Measurements from ENCODE around the gene OSTF1. TPM values are rescaled to one million over a fixed set of nuclear protein-coding genes. Genes with fewer than 3 reads are reported as not detected.

Gene OSTF1
- total RNA-seq, 1 experiment from 2014 or later, result 26.5 TPM

DNA sequence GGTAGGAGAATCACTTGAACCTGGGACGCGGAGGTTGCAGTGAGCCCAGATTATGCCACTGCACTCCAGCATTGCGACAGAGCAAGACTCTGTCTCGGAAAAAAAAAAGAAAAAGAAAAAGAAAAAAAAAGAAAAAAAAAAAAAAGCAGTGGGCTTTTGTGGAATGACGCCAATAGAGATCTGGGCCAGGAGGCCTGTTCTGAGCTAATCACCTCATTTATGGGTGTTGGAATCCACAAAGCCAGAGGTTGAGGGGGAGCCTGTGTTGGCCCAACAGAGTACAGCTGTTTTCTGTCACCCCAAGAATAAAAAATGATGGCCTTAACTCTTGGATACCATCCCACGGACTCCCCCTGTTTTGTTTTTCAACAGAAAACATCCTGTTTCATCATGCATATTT is 18.5 kb downstream of the OSTF1 start:
- Histone ChIP-seq H3K9ac (ENCODE audit: low read length) (no peak overlapping the region), H3K79me2 (ENCODE audit: low read length) (no peaks in the 10 kb centered on the region), H3K4me2 (ENCODE audit: low read length) (no peak overlapping the region), H3K9me2 (replicated peaks; ENCODE audit: low read length) (no peaks in the 10 kb centered on the region), H3K27me3 (ENCODE audit: low read length) (no peaks in the 10 kb centered on the region), H3K36me3 (ENCODE audit: low read depth, low read length) (no peaks in the 10 kb centered on the region), H3K9me3 (ENCODE audit: low read length) (no peaks in the 10 kb centered on the region), H3F3A (ENCODE audit: low read length, unreplicated experiment) (no peaks in the 10 kb centered on the region), H3K27ac (ENCODE audit: low read length) (no peak overlapping the region), H4K20me1 (ENCODE audit: low read length) (no peaks in the 10 kb centered on the region), H3K4me1 (ENCODE audit: insufficient read depth, low read length) (peaks cover 15% of the 10 kb centered on the region), H3K4me3 (ENCODE audit: low read length) (no peak overlapping the region), H2AFZ (ENCODE audit: low read length) (no peak overlapping the region)
- no peak for ATAC-seq
- CTCF ChIA-PET, result no interaction called here
- DNase-seq, result no peak
- intact Hi-C loops (cut with micrococcal nuclease), result no loop called here
- POLR2A ChIA-PET (ENCODE audit: unreplicated experiment), result no interaction called here
- TF ChIP-seq, protein P1, sequence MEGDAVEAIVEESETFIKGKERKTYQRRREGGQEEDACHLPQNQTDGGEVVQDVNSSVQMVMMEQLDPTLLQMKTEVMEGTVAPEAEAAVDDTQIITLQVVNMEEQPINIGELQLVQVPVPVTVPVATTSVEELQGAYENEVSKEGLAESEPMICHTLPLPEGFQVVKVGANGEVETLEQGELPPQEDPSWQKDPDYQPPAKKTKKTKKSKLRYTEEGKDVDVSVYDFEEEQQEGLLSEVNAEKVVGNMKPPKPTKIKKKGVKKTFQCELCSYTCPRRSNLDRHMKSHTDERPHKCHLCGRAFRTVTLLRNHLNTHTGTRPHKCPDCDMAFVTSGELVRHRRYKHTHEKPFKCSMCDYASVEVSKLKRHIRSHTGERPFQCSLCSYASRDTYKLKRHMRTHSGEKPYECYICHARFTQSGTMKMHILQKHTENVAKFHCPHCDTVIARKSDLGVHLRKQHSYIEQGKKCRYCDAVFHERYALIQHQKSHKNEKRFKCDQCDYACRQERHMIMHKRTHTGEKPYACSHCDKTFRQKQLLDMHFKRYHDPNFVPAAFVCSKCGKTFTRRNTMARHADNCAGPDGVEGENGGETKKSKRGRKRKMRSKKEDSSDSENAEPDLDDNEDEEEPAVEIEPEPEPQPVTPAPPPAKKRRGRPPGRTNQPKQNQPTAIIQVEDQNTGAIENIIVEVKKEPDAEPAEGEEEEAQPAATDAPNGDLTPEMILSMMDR (conservative IDR thresholded peaks at IDR 0.05; ENCODE audit: low read depth, low read length), result no peak
- TF ChIP-seq EZH2phosphoT487 (IDR thresholded peaks at IDR 0.05; ENCODE audit: borderline replicate concordance, low read length), result no peak
- no peak for TF ChIP-seq EZH2 (IDR thresholded peaks at IDR 0.05; ENCODE audit: low read length, unreplicated experiment)
- no TSS peak for BruUV-seq (replicated peaks)

DNA sequence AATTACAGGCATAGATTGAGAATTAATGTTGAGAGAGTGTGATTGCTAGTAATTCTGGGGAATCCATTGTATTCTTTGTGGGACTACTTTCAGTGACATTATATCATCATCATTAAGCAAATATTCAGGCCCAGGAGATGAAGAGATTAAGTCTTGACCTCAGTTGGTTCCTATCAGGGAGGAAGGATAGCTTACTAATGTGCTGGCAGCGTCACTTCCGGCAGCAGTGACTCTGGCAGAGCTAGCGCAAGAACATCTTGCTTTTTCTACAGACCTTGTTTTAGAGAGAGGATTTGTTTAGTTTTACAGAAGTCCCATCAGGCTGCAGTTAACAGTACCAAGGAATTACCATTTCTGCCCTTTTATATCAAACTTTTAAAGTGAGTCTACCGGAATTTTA is 20.3 kb downstream of the OSTF1 start:
- no peaks in the 10 kb centered on the region for H3K27me3 ChIP-seq (ENCODE audit: low read length)
- H3K9ac ChIP-seq (ENCODE audit: low read length), result no peak overlapping the region
- H3F3A ChIP-seq (ENCODE audit: low read length, unreplicated experiment), result no peaks in the 10 kb centered on the region
- no peak overlapping the region for H3K4me2 ChIP-seq (ENCODE audit: low read length)
- ChIA-PET POLR2A (ENCODE audit: unreplicated experiment) (no interaction called here), CTCF (no interaction called here)
- TF ChIP-seq EZH2phosphoT487 (IDR thresholded peaks at IDR 0.05; ENCODE audit: borderline replicate concordance, low read length) (no peak), EZH2 (IDR thresholded peaks at IDR 0.05; ENCODE audit: low read length, unreplicated experiment) (no peak)
- TF ChIP-seq, protein P1 (conservative IDR thresholded peaks at IDR 0.05; ENCODE audit: low read depth, low read length), result no peak
- intact Hi-C loops (cut with micrococcal nuclease), result no loop called here
- ATAC-seq (no peak), DNase-seq (peak; percentile 44)
- H3K27ac ChIP-seq (ENCODE audit: low read length), result no peak overlapping the region
- H3K4me3 ChIP-seq (ENCODE audit: low read length), result no peak overlapping the region
- no peaks in the 10 kb centered on the region for H3K9me3 ChIP-seq (ENCODE audit: low read length)
- H3K9me2 ChIP-seq (replicated peaks; ENCODE audit: low read length), result no peaks in the 10 kb centered on the region
- no peaks in the 10 kb centered on the region for H4K20me1 ChIP-seq (ENCODE audit: low read length)
- H3K79me2 ChIP-seq (ENCODE audit: low read length), result no peaks in the 10 kb centered on the region
- H3K36me3 ChIP-seq (ENCODE audit: low read depth, low read length), result no peaks in the 10 kb centered on the region
- peaks cover 10% of the 10 kb centered on the region for H3K4me1 ChIP-seq (ENCODE audit: insufficient read depth, low read length)
- no peak overlapping the region for H2AFZ ChIP-seq (ENCODE audit: low read length)
- no TSS peak for BruUV-seq (replicated peaks)

DNA sequence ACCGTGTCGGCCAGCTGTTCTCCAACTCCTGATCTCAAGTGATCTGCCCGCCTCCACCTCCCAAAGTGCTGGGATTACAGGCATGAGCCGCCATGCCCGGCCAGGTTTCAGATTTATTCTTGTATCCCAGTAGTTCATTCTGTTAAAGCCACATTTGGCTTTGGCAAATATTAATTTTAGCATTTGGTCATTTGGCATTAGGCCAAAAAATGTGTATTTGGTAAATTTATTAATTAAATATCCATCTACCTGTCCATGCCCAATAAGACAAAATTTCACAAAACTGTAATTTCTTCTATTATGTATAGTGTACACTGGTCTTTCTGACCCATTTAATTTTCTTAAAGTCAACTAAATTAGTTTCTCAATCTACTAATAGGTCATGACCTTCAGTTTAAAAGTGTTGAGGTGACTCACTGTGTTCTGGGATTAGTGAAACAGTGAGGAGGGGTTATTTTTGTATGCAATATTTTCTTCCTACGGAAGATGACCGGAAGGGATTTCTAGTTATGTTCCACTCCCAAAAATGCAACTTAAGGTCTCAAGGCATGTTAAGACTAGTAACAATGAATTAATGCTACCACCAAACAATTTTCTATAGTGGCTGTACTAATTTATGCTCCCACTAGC is 21.0 kb downstream of the OSTF1 start:
- no peaks in the 10 kb centered on the region for H3K9me3 ChIP-seq (ENCODE audit: low read length)
- no peak overlapping the region for H3K9ac ChIP-seq (ENCODE audit: low read length)
- H3K4me3 ChIP-seq (ENCODE audit: low read length), result no peak overlapping the region
- ATAC-seq (no peak), DNase-seq (no peak)
- no peaks in the 10 kb centered on the region for H4K20me1 ChIP-seq (ENCODE audit: low read length)
- TF ChIP-seq, protein P1 (conservative IDR thresholded peaks at IDR 0.05; ENCODE audit: low read depth, low read length), result no peak
- no peak for TF ChIP-seq EZH2 (IDR thresholded peaks at IDR 0.05; ENCODE audit: low read length, unreplicated experiment)
- H3K36me3 ChIP-seq (ENCODE audit: low read depth, low read length), result no peaks in the 10 kb centered on the region
- H3K9me2 ChIP-seq (replicated peaks; ENCODE audit: low read length), result no peaks in the 10 kb centered on the region
- H3K27ac ChIP-seq (ENCODE audit: low read length), result no peak overlapping the region
- peaks cover 10% of the 10 kb centered on the region for H3K4me1 ChIP-seq (ENCODE audit: insufficient read depth, low read length)
- no peaks in the 10 kb centered on the region for H3F3A ChIP-seq (ENCODE audit: low read length, unreplicated experiment)
- H2AFZ ChIP-seq (ENCODE audit: low read length), result no peak overlapping the region
- intact Hi-C loops (cut with micrococcal nuclease), result no loop called here
- H3K27me3 ChIP-seq (ENCODE audit: low read length), result no peaks in the 10 kb centered on the region
- H3K4me2 ChIP-seq (ENCODE audit: low read length), result no peak overlapping the region
- no TSS peak for BruUV-seq (replicated peaks)
- H3K79me2 ChIP-seq (ENCODE audit: low read length), result peaks cover 3% of the 10 kb centered on the region; the same call in 1 of the 2 replicates
- ChIA-PET POLR2A (ENCODE audit: unreplicated experiment) (no interaction called here), CTCF (no interaction called here)

All from PC-3 (cell line).